BE2C (cell line): Measurements from ENCODE around the gene ZBTB6.
A peak's percentile ranks its signal among the peaks of the same experiment; 100 is the strongest.

Experiments
- DNase-seq: peaks from one replicate; pipeline ENCODE4 v3.0.0-alpha.2; 2020
- H3K27me3 ChIP-seq: fragments of 250-450 bp; sonication (Bioruptor Pico); 2 replicates; pipeline ENCODE4 v1.5.1; 2020; ENCODE audit warnings: mild to moderate bottlenecking
- H3K36me3 ChIP-seq: fragments of 250-450 bp; sonication (Bioruptor Pico); 2 replicates; pipeline ENCODE4 v1.5.1; 2020; ENCODE audit warnings: mild to moderate bottlenecking
- H3K4me1 ChIP-seq: fragments of 250-450 bp; sonication (Bioruptor Pico); 2 replicates; pipeline ENCODE4 v1.5.1; 2020
- H3K4me3 ChIP-seq: 2 replicates; pipeline ENCODE4 v1.5.1; 2011; ENCODE audit warnings: low read depth, low read length
- H3K9me3 ChIP-seq: fragments of 250-450 bp; sonication (Bioruptor Pico); 2 replicates; pipeline ENCODE4 v1.5.1; 2020
- CTCF ChIP-seq: IDR thresholded peaks from 2 replicates; pipeline ENCODE4 v1.5.1; 2012; ENCODE audit warnings: mild to moderate bottlenecking, low read depth, low read length

ZBTB6 gene

GRCh38 chr9:122949696-122950095 is 36.6 kb upstream of the ZBTB6 start:
- no peak for DNase-seq
- Histone ChIP-seq H3K9me3 (no peaks in the 10 kb centered on the region), H3K4me1 (peaks cover 6% of the 10 kb centered on the region), H3K4me3 (no peak overlapping the region), H3K36me3 (no peaks in the 10 kb centered on the region), H3K27me3 (no peaks in the 10 kb centered on the region)
- no peak for TF ChIP-seq CTCF

- DNase-seq: no peak
- TF ChIP-seq CTCF: no peak
- Histone ChIP-seq H3K36me3 (no peaks in the 10 kb centered on the region), H3K4me1 (no peaks in the 10 kb centered on the region), H3K9me3 (no peaks in the 10 kb centered on the region), H3K4me3 (no peak overlapping the region), H3K27me3 (no peaks in the 10 kb centered on the region)
Measured at GRCh38 chr9:122948313-122948712, 35.2 kb upstream of the ZBTB6 start.

- H3K4me3 ChIP-seq: no peak overlapping the region
- DNase-seq: no peak
- no peaks in the 10 kb centered on the region for H3K36me3 ChIP-seq
- TF ChIP-seq CTCF: no peak
- H3K27me3 ChIP-seq: no peaks in the 10 kb centered on the region
- H3K9me3 ChIP-seq: no peaks in the 10 kb centered on the region
- H3K4me1 ChIP-seq: no peaks in the 10 kb centered on the region
Measured at GRCh38 chr9:122946461-122947005, 33.4 kb upstream of the ZBTB6 start.

GRCh38 chr9:122944960-122945888 is 32.1 kb upstream of the ZBTB6 start:
- Histone ChIP-seq H3K27me3 (no peaks in the 10 kb centered on the region), H3K4me1 (no peaks in the 10 kb centered on the region), H3K9me3 (no peaks in the 10 kb centered on the region), H3K4me3 (no peak overlapping the region), H3K36me3 (no peaks in the 10 kb centered on the region)
- no peak for TF ChIP-seq CTCF
- DNase-seq: no peak

GRCh38 chr9:122941582-122942234 is 28.6 kb upstream of the ZBTB6 start:
- TF ChIP-seq CTCF: no peak
- no peak for DNase-seq
- H3K4me3 ChIP-seq: peak overlapping the region; percentile 90

More at GRCh38 chr9:122941582-122942234, 28.6 kb upstream of the ZBTB6 start:
- Histone ChIP-seq H3K4me1 (no peaks in the 10 kb centered on the region), H3K36me3 (peaks cover 3% of the 10 kb centered on the region), H3K27me3 (no peaks in the 10 kb centered on the region), H3K9me3 (no peaks in the 10 kb centered on the region)
